ACC112 (cell line): Measurements from ENCODE around the gene EIF4G3.
A peak's percentile ranks its signal among the peaks of the same experiment; 100 is the strongest.
"Not testable (repeated sequence)": the region's sequence is repeated elsewhere in the genome, so short reads cannot be mapped to it uniquely, and the experiment has no call there.

ENCODE experiments used
- H2AFZ ChIP-seq: fragments of 200-600 bp; sonication (generic); one replicate; pipeline ENCODE4 v1.6.0; 2017; ENCODE audit warnings: antibody characterized with exemption, low read length; ENCODE audit not compliant: unreplicated experiment
- H3K27ac ChIP-seq: fragments of 200-600 bp; sonication (generic); 2 replicates; pipeline ENCODE4 v1.5.1; 2014; ENCODE audit warnings: low read depth, mild to moderate bottlenecking, antibody characterized with exemption, low read length, moderate library complexity
- H3K27me3 ChIP-seq: fragments of 200-600 bp; sonication (generic); 2 replicates; pipeline ENCODE4 v1.6.1; 2014; ENCODE audit warnings: mild to moderate bottlenecking, antibody characterized with exemption, low read length, moderate library complexity, mixed read lengths; ENCODE audit not compliant: insufficient read depth
- H3K36me3 ChIP-seq: fragments of 200-600 bp; sonication (generic); 2 replicates; pipeline ENCODE4 v1.6.1; 2016; ENCODE audit warnings: mild to moderate bottlenecking, antibody characterized with exemption, low read length, moderate library complexity, mixed read lengths; ENCODE audit not compliant: insufficient read depth
- H3K4me1 ChIP-seq: fragments of 200-600 bp; sonication (generic); one replicate; pipeline ENCODE4 v1.6.1; 2016; ENCODE audit warnings: low read length, mixed read lengths; ENCODE audit not compliant: insufficient read depth, unreplicated experiment, control insufficient read depth
- H3K4me3 ChIP-seq: fragments of 200-600 bp; sonication (generic); 2 replicates; pipeline ENCODE4 v1.5.1; 2014; ENCODE audit warnings: mild to moderate bottlenecking, low read depth, low read length
- H3K79me2 ChIP-seq: fragments of 200-600 bp; sonication (generic); one replicate; pipeline ENCODE4 v1.6.0; 2016; ENCODE audit warnings: low read length; ENCODE audit not compliant: control insufficient read depth, unreplicated experiment, insufficient read depth

The EIF4G3 gene, protein sequence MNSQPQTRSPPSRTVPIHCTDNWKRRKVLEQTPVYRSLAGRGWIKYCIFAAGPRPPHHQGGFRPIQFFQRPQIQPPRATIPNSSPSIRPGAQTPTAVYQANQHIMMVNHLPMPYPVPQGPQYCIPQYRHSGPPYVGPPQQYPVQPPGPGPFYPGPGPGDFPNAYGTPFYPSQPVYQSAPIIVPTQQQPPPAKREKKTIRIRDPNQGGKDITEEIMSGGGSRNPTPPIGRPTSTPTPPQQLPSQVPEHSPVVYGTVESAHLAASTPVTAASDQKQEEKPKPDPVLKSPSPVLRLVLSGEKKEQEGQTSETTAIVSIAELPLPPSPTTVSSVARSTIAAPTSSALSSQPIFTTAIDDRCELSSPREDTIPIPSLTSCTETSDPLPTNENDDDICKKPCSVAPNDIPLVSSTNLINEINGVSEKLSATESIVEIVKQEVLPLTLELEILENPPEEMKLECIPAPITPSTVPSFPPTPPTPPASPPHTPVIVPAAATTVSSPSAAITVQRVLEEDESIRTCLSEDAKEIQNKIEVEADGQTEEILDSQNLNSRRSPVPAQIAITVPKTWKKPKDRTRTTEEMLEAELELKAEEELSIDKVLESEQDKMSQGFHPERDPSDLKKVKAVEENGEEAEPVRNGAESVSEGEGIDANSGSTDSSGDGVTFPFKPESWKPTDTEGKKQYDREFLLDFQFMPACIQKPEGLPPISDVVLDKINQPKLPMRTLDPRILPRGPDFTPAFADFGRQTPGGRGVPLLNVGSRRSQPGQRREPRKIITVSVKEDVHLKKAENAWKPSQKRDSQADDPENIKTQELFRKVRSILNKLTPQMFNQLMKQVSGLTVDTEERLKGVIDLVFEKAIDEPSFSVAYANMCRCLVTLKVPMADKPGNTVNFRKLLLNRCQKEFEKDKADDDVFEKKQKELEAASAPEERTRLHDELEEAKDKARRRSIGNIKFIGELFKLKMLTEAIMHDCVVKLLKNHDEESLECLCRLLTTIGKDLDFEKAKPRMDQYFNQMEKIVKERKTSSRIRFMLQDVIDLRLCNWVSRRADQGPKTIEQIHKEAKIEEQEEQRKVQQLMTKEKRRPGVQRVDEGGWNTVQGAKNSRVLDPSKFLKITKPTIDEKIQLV (N-terminal part only)

DNA sequence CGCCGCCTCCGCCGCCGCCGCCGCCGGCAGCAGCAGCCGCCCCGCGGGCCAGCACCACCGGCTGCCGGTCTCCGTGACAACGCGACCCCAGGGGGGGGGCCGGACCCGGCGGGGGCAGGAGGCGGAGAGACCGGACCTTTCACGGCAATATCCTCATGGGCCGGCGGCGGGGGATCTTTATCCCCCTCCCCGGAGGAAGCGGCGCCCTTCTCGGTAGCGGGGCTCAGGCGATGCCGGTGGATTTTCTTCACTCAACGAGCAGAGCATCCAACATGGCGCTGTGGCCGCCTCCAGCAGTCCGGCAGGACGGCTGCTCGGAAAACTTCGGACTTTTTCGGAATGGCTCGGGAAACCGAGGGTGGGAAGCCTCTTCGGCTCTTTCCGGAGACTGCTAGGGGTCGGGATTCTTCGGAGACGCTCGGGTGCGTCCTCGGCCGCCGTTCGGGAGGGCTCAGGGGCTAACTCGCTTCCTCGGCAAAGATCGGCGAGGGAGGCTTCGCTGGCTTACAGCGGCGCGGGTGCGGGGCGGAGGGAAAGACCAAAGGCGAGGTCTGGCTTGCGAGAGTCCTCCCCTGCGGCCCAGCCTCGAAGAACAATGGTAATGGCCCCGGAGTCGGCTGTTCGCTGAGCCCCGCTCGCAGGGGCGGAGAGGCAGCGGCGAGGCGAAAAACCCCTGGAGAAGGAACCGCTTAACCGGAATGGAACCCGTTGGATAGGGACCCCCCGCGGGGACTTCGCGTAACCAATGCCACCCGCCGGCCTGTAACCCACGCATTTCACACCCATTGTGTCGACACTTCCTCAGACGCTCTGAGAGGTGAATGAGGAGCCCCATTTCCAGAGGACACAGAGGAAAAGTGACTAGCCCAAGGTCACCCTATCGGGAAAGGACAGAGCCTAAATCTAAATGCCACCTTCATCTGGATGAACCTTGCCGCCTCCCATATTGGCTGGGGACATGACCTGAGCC lies at the start of gene EIF4G3:
TSS of gene EIF4G3 (minus strand) at position 312 of the 970 bp plus-strand sequence. CDS start 174,155 bp downstream, outside the sequence.
- peaks cover 10% of the 10 kb centered on the region for H3K4me1 ChIP-seq
- H3K4me3 ChIP-seq, result peak within 1 kb of the TSS; percentile 100
- H2AFZ ChIP-seq, result peak within 1 kb of the TSS; percentile 99
- no peaks in the 10 kb centered on the region for H3K36me3 ChIP-seq
- H3K27me3 ChIP-seq, result no peaks in the 10 kb centered on the region
- peaks cover 43% of the 10 kb centered on the region for H3K79me2 ChIP-seq
- H3K27ac ChIP-seq, result peak within 1 kb of the TSS; percentile 86

GRCh38 chr1:21225065-21225464 lies 48.4 kb upstream of the EIF4G3 start:
- Histone ChIP-seq H3K36me3 (peaks cover 8% of the 10 kb centered on the region; the same call in 1 of the 2 replicates), H3K27ac (no peak overlapping the region), H3K4me3 (no peak overlapping the region), H2AFZ (no peak overlapping the region), H3K4me1 (peaks cover 11% of the 10 kb centered on the region), H3K79me2 (no peaks in the 10 kb centered on the region), H3K27me3 (no peaks in the 10 kb centered on the region)

DNA sequence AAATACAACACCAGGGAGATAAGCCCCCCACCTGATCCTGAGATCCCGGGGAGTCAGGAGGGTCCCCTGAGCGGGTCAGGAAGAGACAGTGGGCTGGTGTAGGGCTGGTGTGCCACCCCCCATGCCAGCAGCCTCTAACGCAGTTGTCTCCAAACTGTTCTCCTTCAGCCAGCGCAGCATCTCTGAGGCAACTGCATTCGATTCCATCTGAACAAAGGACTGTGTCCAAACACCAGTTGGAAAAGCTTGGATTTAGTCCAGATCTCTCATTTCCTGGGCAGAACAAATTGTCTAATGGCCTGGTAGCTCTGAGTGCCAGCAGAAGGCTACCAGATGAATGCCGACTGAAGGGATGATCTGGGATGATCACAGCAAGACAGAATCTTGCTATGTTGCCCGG lies 44.1 kb upstream of the EIF4G3 start:
- H3K4me3 ChIP-seq, result no peak overlapping the region
- H3K27ac ChIP-seq, result no peak overlapping the region
- H3K27me3 ChIP-seq, result no peaks in the 10 kb centered on the region
- H3K36me3 ChIP-seq, result no peaks in the 10 kb centered on the region; the same call in 1 of the 2 replicates
- no peak overlapping the region for H2AFZ ChIP-seq
- no peaks in the 10 kb centered on the region for H3K79me2 ChIP-seq
- no peaks in the 10 kb centered on the region for H3K4me1 ChIP-seq

DNA sequence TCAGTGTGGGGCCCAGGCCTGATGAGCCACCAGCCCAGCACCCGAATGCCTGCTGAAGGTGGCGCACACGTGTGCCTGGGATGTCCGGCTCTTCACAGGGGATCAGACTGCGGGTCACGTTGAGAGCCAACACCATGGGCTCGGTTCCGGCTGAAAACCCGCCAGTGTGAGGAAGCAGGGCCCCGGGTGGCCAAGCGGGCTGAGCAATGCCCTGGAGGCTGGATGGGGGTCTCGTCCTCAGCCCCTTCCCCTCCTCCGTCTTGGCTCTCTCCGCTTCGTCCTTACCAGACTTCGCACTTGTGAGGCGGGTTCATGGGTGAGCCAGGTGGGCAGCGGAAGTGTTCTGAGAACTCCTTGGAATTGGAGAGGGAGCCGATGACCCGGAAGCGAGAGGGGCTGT lies 43.0 kb upstream of the EIF4G3 start:
- H3K4me3 ChIP-seq, result no peak overlapping the region
- H3K4me1 ChIP-seq, result no peaks in the 10 kb centered on the region
- H3K27ac ChIP-seq, result no peak overlapping the region
- H2AFZ ChIP-seq, result no peak overlapping the region
- H3K79me2 ChIP-seq, result no peaks in the 10 kb centered on the region
- no peaks in the 10 kb centered on the region; the same call in 1 of the 2 replicates for H3K36me3 ChIP-seq
- H3K27me3 ChIP-seq, result no peaks in the 10 kb centered on the region

GRCh38 chr1:21217812-21218596 lies 41.3 kb upstream of the EIF4G3 start:
- Histone ChIP-seq H2AFZ (no peak overlapping the region), H3K4me3 (no peak overlapping the region), H3K4me1 (no peaks in the 10 kb centered on the region), H3K27me3 (no peaks in the 10 kb centered on the region), H3K27ac (no peak overlapping the region), H3K79me2 (no peaks in the 10 kb centered on the region), H3K36me3 (no peaks in the 10 kb centered on the region)

- Histone ChIP-seq H3K79me2 (no peaks in the 10 kb centered on the region), H3K27ac (no peak overlapping the region), H3K4me3 (no peak overlapping the region), H3K27me3 (no peaks in the 10 kb centered on the region), H3K36me3 (no peaks in the 10 kb centered on the region), H2AFZ (no peak overlapping the region), H3K4me1 (peaks cover 4% of the 10 kb centered on the region)
Observed at GRCh38 chr1:21216835-21217811, 40.4 kb upstream of the EIF4G3 start.

GRCh38 chr1:21212126-21212525 lies 35.4 kb upstream of the EIF4G3 start:
- H3K27ac ChIP-seq, result no peak overlapping the region
- H2AFZ ChIP-seq, result no peak overlapping the region
- H3K27me3 ChIP-seq, result no peaks in the 10 kb centered on the region
- no peaks in the 10 kb centered on the region for H3K36me3 ChIP-seq
- H3K79me2 ChIP-seq, result no peaks in the 10 kb centered on the region
- peaks cover 5% of the 10 kb centered on the region for H3K4me1 ChIP-seq
- H3K4me3 ChIP-seq, result no peak overlapping the region

GRCh38 chr1:21208137-21208700 lies 31.5 kb upstream of the EIF4G3 start:
- H2AFZ ChIP-seq, H3K79me2 ChIP-seq, H3K27ac ChIP-seq, H3K4me3 ChIP-seq, H3K36me3 ChIP-seq, H3K27me3 ChIP-seq, H3K4me1 ChIP-seq: not testable (repeated sequence)
